ENCODE data around the gene REEP3. TPM values are rescaled to one million over a fixed set of nuclear protein-coding genes. Genes with fewer than 3 reads are reported as not detected.

REEP3 gene
- total and polyA plus RNA-seq, 2 experiments from 2014 or later = 43.1 to 73.6 TPM

- Histone ChIP-seq H3K9me3 (ENCODE audit: low read depth) (no peaks in the 10 kb centered on the region), H4K20me1 (ENCODE audit: insufficient read depth, poor library complexity, severe bottlenecking) (peaks cover 22% of the 10 kb centered on the region), H3K4me1 (ENCODE audit: insufficient read depth) (peaks cover 15% of the 10 kb centered on the region), H3K27me3 (no peaks in the 10 kb centered on the region), H3K4me3 (no peak overlapping the region), H3K36me3 (replicated peaks; ENCODE audit: insufficient read depth, low read depth) (no peaks in the 10 kb centered on the region), H3K27ac (no peak overlapping the region), H3K4me2 (no peak overlapping the region), H3K9me2 (replicated peaks; ENCODE audit: insufficient read depth) (no peaks in the 10 kb centered on the region), H2AFZ (no peak overlapping the region), H3K79me2 (peaks cover 98% of the 10 kb centered on the region)
- WGBS (ENCODE audit: low lambda C conversion rate, missing lambda C conversion rate) = 100% methylated on average over 1 of the region's 1 CpG
- TF ChIP-seq CTCF (IDR thresholded peaks at IDR 0.05; ENCODE audit: poor library complexity) (no peak), EZH2 (IDR thresholded peaks at IDR 0.05; ENCODE audit: borderline replicate concordance) (no peak), EZH2phosphoT487 (IDR thresholded peaks at IDR 0.05; ENCODE audit: low read depth, severe bottlenecking, unreplicated experiment) (no peak)
- no peak for DNase-seq (ENCODE audit: low spot score)
Observed at GRCh38 chr10:63506554-63506953, 14.6 kb upstream of the REEP3 start.

- Histone ChIP-seq H3K27ac (peak overlapping the region; percentile 76), H3K36me3 (replicated peaks; ENCODE audit: insufficient read depth, low read depth) (no peaks in the 10 kb centered on the region), H2AFZ (no peak overlapping the region), H3K27me3 (no peaks in the 10 kb centered on the region), H3K9me3 (ENCODE audit: low read depth) (no peaks in the 10 kb centered on the region), H3K79me2 (peaks cover 100% of the 10 kb centered on the region), H4K20me1 (ENCODE audit: insufficient read depth, poor library complexity, severe bottlenecking) (peaks cover 23% of the 10 kb centered on the region), H3K4me3 (no peak overlapping the region), H3K4me2 (peak overlapping the region; percentile 59), H3K4me1 (ENCODE audit: insufficient read depth) (peaks cover 13% of the 10 kb centered on the region), H3K9me2 (replicated peaks; ENCODE audit: insufficient read depth) (no peaks in the 10 kb centered on the region)
- WGBS (ENCODE audit: low lambda C conversion rate, missing lambda C conversion rate) = 46% methylated on average over 5 of the region's 5 CpGs
- peak; percentile 8 for DNase-seq (ENCODE audit: low spot score)
- TF ChIP-seq EZH2phosphoT487 (IDR thresholded peaks at IDR 0.05; ENCODE audit: low read depth, severe bottlenecking, unreplicated experiment) = no peak
- no peak for TF ChIP-seq EZH2 (IDR thresholded peaks at IDR 0.05; ENCODE audit: borderline replicate concordance)
- TF ChIP-seq CTCF (IDR thresholded peaks at IDR 0.05; ENCODE audit: poor library complexity) = no peak
Observed at GRCh38 chr10:63515002-63515763, 6.0 kb upstream of the REEP3 start.

DNA sequence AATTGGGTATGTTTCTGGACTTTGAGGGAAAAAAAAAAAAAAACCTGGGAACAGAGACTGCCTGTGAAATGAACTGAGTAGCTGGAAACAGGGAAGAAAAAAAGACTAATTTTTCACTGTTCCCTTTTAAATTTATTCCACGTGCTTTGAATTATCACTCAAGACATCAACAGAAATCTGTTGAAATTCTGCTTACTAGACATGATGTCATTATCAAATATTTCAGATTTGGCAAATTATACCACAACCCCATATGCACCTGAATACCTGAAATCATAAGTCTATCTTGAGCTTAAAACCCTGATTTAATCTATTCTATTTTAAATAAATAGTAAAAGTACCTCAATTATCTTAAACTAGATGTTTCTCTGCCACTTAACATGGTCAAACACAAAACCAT is 5.0 kb upstream of the REEP3 start:
- no peak overlapping the region for H3K4me3 ChIP-seq
- no peak overlapping the region for H3K27ac ChIP-seq
- no peak for TF ChIP-seq EZH2 (IDR thresholded peaks at IDR 0.05; ENCODE audit: borderline replicate concordance)
- no peak for TF ChIP-seq CTCF (IDR thresholded peaks at IDR 0.05; ENCODE audit: poor library complexity)
- peaks cover 13% of the 10 kb centered on the region for H3K4me1 ChIP-seq (ENCODE audit: insufficient read depth)
- H3K4me2 ChIP-seq = no peak overlapping the region
- no peaks in the 10 kb centered on the region for H3K9me2 ChIP-seq (replicated peaks; ENCODE audit: insufficient read depth)
- peaks cover 23% of the 10 kb centered on the region for H4K20me1 ChIP-seq (ENCODE audit: insufficient read depth, poor library complexity, severe bottlenecking)
- H3K79me2 ChIP-seq = peaks cover 95% of the 10 kb centered on the region
- WGBS (ENCODE audit: low lambda C conversion rate, missing lambda C conversion rate) = 94% methylated on average over 1 of the region's 1 CpG
- H3K27me3 ChIP-seq = no peaks in the 10 kb centered on the region
- no peak for DNase-seq (ENCODE audit: low spot score)
- no peaks in the 10 kb centered on the region for H3K36me3 ChIP-seq (replicated peaks; ENCODE audit: insufficient read depth, low read depth)
- H2AFZ ChIP-seq = no peak overlapping the region
- H3K9me3 ChIP-seq (ENCODE audit: low read depth) = no peaks in the 10 kb centered on the region
